Measurements from ENCODE around the gene MTR.
A peak's percentile ranks its signal among the peaks of the same experiment; 100 is the strongest.

DNA sequence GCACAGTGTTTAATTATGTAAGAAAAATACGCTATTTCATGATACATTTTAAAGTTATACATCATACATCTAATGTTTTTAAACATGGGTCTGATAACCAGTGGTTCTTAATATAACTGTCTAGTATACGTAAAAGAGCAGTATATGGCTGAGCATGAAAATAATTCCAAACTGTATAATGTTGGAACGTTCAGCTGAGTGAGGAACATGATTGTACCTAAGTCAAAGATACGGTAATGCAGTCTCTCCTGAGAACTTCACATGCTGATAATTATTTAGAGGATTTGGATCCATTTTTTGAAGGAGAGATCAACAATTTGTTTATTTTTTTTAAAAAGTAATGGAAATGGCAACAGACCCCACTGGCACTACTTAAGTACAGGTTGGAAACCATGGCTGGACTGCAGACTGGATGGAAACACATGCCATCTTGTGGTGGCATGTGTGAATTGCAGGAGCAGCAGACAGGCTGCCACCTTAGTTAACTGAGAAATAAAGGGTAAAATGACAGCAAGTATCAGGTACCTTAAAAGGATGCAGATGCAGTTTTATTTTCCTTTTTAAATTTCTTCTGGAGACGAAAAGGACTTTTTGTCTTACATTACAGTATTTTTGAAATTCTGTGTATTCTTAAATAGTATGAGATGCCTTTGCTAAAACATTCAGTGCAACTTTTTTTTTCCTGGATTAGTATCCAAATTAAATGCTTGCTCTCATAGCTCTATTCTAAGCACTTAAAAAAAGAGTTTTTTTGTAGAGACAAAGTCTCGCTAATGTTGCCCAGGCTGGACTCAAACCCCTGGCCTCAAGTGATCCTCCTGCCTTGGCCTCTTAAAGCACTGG, 73.8 kb downstream of the MTR start:
- TF ChIP-seq, protein P1, sequence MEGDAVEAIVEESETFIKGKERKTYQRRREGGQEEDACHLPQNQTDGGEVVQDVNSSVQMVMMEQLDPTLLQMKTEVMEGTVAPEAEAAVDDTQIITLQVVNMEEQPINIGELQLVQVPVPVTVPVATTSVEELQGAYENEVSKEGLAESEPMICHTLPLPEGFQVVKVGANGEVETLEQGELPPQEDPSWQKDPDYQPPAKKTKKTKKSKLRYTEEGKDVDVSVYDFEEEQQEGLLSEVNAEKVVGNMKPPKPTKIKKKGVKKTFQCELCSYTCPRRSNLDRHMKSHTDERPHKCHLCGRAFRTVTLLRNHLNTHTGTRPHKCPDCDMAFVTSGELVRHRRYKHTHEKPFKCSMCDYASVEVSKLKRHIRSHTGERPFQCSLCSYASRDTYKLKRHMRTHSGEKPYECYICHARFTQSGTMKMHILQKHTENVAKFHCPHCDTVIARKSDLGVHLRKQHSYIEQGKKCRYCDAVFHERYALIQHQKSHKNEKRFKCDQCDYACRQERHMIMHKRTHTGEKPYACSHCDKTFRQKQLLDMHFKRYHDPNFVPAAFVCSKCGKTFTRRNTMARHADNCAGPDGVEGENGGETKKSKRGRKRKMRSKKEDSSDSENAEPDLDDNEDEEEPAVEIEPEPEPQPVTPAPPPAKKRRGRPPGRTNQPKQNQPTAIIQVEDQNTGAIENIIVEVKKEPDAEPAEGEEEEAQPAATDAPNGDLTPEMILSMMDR (IDR thresholded peaks at IDR 0.05): peak; percentile 94
- TF ChIP-seq EZH2 (IDR thresholded peaks at IDR 0.05; ENCODE audit: borderline replicate concordance, insufficient read depth, low read depth, low read length, poor library complexity, severe bottlenecking): no peak
